ENCODE results near the gene LTBP1.

Gene LTBP1

GRCh38 chr2:33008716-33009115 lies 62.0 kb downstream of the LTBP1 start:
- no peak for DNase-seq (ENCODE audit: low read depth, low spot score)

GRCh38 chr2:33009249-33009648 lies 62.5 kb downstream of the LTBP1 start:
- no peak for DNase-seq (ENCODE audit: low read depth, low spot score)

DNA sequence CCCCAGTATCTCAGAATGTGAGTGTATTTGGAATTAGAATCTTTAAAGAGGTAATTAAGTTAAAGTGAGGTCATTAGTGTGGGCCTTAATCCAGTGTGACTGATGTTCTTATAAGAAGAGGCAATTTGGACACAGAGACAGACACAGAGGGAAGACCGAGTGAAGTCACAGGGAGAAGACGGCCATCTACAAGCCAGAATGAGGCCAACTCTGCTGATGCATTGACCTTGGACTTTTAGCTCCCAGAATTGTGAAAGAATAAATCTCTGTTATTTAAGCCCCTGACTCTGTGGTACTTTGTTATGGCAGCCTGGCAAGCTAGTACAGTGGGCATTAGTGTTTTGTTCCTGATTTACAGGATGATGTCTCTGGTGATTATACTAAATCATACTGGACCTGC lies 64.6 kb downstream of the LTBP1 start:
- no peak for DNase-seq (ENCODE audit: low read depth, low spot score)

- no peak for DNase-seq (ENCODE audit: low read depth, low spot score)
These were observed 65.2 kb downstream of the LTBP1 start for GRCh38 chr2:33011941-33012340.

GRCh38 chr2:33013684-33014110 lies 66.9 kb downstream of the LTBP1 start:
- DNase-seq (ENCODE audit: low read depth, low spot score) = no peak

GRCh38 chr2:33014268-33014667 lies 67.5 kb downstream of the LTBP1 start:
- no peak for DNase-seq (ENCODE audit: low read depth, low spot score)

DNA sequence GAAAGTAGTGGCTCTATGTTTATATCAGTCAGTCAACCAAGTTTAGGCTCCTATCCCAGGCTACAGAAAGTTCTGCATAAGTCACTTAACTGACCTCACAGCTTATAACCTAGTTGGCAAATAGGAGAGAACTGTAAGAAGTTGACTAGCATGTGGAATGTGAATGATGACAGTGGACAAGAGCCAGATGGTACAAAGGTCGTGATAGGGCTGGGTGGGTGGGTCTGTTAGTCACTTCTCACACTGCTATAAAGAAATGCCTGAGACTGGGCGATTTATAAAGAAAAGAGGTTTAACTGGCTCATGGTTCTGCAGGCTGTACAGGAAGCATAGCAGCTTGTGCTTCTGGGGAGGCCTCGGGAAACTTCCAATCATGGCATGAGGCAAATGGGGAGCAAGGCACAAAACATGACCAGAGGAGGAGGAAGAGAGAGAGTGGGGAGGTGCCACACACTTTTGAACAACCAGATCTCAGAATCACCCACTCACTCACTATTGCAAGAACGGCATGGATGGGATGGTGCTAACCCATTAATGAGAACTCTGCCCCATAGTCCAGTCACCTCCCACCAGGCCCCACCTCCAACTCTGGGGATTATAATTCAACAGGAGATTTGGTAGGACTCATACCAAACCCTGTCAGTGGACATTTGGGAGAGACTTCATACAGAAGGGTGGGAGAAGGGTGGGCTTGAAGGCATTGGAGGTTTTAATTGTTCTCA lies 68.8 kb downstream of the LTBP1 start:
- DNase-seq (ENCODE audit: low read depth, low spot score) = no peak

GRCh38 chr2:33018271-33018670 lies 71.5 kb downstream of the LTBP1 start:
- DNase-seq (ENCODE audit: low read depth, low spot score) = no peak

GRCh38 chr2:33019796-33020195 lies 73.0 kb downstream of the LTBP1 start:
- DNase-seq (ENCODE audit: low read depth, low spot score) = no peak

DNA sequence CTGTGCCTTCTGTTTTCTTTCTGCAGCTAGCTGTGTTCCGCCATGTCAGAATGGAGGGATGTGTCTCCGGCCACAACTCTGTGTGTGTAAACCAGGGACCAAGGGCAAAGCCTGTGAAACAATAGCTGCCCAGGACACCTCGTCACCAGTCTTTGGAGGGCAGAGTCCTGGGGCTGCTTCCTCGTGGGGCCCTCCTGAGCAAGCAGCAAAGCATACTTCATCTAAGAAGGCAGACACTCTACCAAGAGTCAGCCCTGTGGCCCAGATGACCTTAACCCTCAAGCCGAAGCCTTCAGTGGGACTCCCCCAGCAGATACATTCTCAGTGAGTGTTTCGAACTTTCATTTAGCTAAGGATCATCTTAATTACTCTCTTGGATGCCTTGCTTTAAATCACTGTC lies 74.1 kb downstream of the LTBP1 start:
- no peak for DNase-seq (ENCODE audit: low read depth, low spot score)

DNA sequence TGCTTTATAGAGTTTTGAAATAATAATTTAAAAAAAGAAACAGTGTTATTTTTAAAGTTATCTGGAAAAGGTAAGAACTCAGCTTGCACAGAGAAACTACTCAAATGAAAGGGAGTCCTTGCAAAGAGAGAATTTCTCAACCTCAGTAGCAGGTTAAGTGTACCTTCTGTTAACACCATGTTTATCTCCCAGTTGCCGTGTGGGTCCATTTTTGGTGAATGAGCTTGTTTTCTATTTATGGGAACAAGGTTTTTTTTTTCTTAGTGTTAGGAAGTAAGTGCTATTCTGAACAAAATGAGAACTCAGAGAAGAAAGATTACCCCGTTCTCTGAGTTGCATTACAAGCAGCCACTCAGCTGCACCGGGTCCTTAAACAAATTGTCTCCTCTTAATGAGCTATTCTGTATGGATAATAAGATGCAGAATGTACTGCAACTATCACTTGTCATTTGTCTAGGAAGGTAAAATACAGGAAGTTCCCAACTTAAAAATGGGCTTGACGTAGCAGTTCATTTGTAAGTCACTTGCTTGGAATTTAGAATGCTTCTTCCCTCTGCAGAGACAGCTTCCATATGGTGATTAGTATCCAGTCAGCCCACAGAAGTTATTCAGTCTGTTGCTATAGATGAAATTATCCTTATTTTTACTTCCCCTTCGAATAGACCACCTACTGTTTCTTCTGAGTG lies 74.9 kb downstream of the LTBP1 start:
- no peak for DNase-seq (ENCODE audit: low read depth, low spot score)

GRCh38 chr2:33022395-33022985 lies 75.7 kb downstream of the LTBP1 start:
- no peak for DNase-seq (ENCODE audit: low read depth, low spot score)

- no peak for DNase-seq (ENCODE audit: low read depth, low spot score)
These were observed 76.4 kb downstream of the LTBP1 start for GRCh38 chr2:33022989-33023727.

DNA sequence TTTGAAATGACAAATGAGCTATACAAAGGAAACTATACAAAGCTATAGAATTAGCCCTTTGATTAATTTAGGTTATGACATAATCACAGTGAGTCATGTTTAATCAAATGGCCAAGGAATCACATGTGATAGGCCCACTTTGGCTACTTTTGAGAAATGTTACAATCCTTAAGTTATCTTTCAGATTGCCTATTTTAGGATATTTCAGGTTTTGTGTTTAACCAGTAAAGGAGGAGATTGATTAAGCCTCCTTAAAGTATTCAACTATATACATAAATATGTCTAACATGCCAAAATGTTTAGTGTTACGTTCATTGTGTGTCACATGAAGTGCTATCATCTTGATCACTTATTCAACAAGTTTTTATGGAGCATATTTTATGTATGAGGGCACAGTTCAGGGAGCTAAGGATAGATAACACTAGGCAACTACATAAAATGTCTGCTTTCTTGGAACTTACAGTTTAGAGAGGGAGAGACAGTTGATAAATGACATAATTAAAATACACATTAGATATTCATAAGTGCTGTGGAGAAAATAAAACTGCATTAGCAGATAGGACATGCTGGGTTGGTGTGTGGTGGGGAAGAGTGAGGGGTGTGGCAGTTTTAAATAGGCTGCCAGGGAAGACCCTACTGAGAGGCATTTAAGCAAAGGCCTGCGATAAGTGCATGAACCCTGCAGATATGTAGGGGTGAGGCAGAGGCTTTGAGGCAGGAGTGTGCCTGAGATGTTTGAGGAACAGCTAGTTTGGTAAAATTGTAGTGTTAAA lies 77.2 kb downstream of the LTBP1 start:
- DNase-seq (ENCODE audit: low read depth, low spot score) = no peak

DNA sequence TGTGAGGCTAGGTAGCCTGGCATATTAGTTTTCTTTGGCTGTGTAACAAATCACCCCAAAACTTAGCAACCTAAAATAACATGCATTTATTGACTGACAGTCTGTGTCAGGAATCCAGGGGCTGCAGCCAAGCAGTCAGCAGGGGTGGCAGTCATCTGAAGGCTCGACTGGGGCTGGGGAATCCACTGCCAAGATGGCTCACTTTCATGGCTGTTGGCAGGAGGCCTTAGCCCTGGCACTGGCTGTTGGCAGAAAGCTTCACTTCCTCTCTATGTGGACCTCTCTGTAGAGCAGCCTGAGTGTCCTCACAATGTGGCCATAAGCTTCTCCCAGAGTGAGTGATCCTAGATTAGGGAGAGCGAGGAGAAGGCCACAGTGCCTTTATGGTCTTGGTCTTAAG lies 78.0 kb downstream of the LTBP1 start:
- no peak for DNase-seq (ENCODE audit: low read depth, low spot score)

GRCh38 chr2:33029459-33029858 lies 82.7 kb downstream of the LTBP1 start:
- DNase-seq (ENCODE audit: low read depth, low spot score) = no peak

DNA sequence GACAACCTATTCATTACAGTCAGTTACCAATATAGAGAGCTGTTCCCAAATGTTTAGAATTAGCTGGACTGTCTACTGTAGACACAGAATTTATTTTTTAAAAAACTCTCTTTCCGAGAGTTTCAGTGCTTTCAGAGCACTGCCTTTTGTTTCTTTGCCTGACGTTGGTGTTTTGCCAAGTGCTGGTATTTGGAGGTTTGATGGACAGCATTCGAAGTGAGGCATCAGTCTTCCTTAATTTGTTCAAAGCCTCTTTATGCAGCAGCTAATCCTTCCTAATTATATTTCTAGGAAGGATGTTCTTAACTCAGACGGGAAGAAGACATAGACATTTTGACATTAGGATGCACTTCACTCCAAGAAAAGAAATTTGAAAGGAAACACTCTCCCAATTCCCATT lies 83.2 kb downstream of the LTBP1 start:
- no peak for DNase-seq (ENCODE audit: low read depth, low spot score)

DNA sequence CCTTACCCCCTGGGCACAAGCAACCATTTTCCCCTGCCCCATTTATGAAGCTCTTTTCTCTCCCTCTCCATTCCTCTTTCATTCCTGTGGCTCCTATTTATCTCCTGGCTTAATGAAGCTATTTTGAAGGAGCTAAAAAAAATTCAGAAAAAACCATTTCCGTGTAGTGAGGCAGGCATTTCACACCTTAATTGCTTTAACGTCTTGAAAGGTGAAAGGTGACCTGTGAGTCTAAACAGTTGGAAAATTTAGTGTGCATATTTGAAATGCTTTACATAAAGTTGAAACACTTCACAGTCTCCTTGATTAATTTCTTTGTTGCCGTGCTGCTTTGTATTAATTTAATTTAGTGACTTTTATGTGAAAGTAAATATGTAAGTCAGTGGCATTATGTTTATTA lies 83.6 kb downstream of the LTBP1 start:
- no peak for DNase-seq (ENCODE audit: low read depth, low spot score)

GRCh38 chr2:33032245-33032644 lies 85.5 kb downstream of the LTBP1 start:
- DNase-seq (ENCODE audit: low read depth, low spot score) = no peak

GRCh38 chr2:33033606-33034081 lies 86.9 kb downstream of the LTBP1 start:
- no peak for DNase-seq (ENCODE audit: low read depth, low spot score)

GRCh38 chr2:33034784-33035183 lies 88.0 kb downstream of the LTBP1 start:
- no peak for DNase-seq (ENCODE audit: low read depth, low spot score)
